HepG2 (cell line): ENCODE results near the gene PC. TPM values are rescaled to one million over a fixed set of nuclear protein-coding genes. Genes with fewer than 3 reads are reported as not detected.

Experiments used
- ATAC-seq: fragments of 200-7000 bp; cut with Tn5 transposase; 3 replicates; pipeline ENCODE4 v1.9.1; 2020; ENCODE audit warnings: mild to moderate bottlenecking, moderate library complexity
- BruUV-seq: library from RNA; stranded (reverse); fragments of 400-500 nt; replicated peaks from 2 replicates; lab custom pipeline; 2021; lab: Mats Ljungman, UMichigan
- CTCF ChIA-PET: fragments of 300-600 bp; formaldehyde crosslinking; extraction: SDS; loops from one replicate; lab custom pipeline; 2021; ENCODE audit warnings: low total read pairs, inconsistent platforms, low intra/inter-chr PET ratio; lab: Yijun Ruan, JAX
- POLR2A ChIA-PET: fragments of 350-600 bp; sonication (Branson Sonifier 250); formaldehyde crosslinking; loops from one replicate; lab custom pipeline; 2020; ENCODE audit warnings: antibody characterized with exemption, inconsistent platforms; lab: Yijun Ruan, JAX
- DNase-seq: peaks from one replicate; pipeline ENCODE4 v3.0.0-alpha.2; 2015; ENCODE audit warnings: low spot score
- FAIRE-seq: peaks from 3 replicates; lab custom pipeline; 2011; peaks lifted over from hg19 to GRCh38; lab: Jason Lieb, UNC
- H2AFZ ChIP-seq: one replicate; pipeline ENCODE4 v1.6.1; 2011; ENCODE audit warnings: low read length, inconsistent platforms
- H3K27ac ChIP-seq: fragments of 300-600 bp; 3 replicates; pipeline ENCODE4 v1.8.0; 2011; ENCODE audit warnings: mixed run types, mild to moderate bottlenecking, mixed read lengths, low read length, inconsistent platforms; ENCODE audit not compliant: insufficient read depth; ENCODE audit errors: extremely low read length
- H3K27me3 ChIP-seq, 2 experiments: fragments of 200-600 bp in 1 of 2; 2 replicates in 1 of 2; 3 replicates in 1 of 2; pipeline versions ENCODE4 v1.6.0 to v1.8.0; 2011; ENCODE audit warnings: low read length in 2 of 2, mild to moderate bottlenecking in 2 of 2, moderate library complexity in 2 of 2, inconsistent platforms in 1 of 2; ENCODE audit not compliant: insufficient read depth in 2 of 2, control insufficient read depth in 1 of 2
- H3K36me3 ChIP-seq, 2 experiments: fragments of 200-600 bp in 1 of 2; replicated peaks in 1 of 2; 2 replicates in 1 of 2; 3 replicates in 1 of 2; pipeline versions ENCODE4 v1.5.1 to v1.8.0; 2011; ENCODE audit warnings: low read length in 2 of 2, inconsistent platforms in 1 of 2; ENCODE audit not compliant: insufficient read depth in 2 of 2, control insufficient read depth in 1 of 2
- H3K4me1 ChIP-seq: 2 replicates; pipeline ENCODE4 v1.5.1; 2012; ENCODE audit warnings: low read length, inconsistent platforms; ENCODE audit not compliant: insufficient read depth
- H3K4me2 ChIP-seq: 2 replicates; pipeline ENCODE4 v1.6.0; 2011; ENCODE audit warnings: low read depth, low read length, inconsistent platforms
- H3K4me3 ChIP-seq, 3 experiments: fragments of 200-600 bp in 1 of 3; sonication (generic), shearing (Covaris generic) in 1 of 3; replicated peaks in 1 of 3; 2 replicates each; pipeline ENCODE4 v1.5.1; 2011 to 2016; ENCODE audit warnings: low read length in 3 of 3, inconsistent platforms in 2 of 3, low read depth in 2 of 3, mild to moderate bottlenecking in 2 of 3, control low read depth in 1 of 3, mixed read lengths in 1 of 3; ENCODE audit not compliant: insufficient read depth in 1 of 3
- H3K79me2 ChIP-seq: one replicate; pipeline ENCODE4 v1.6.1; 2011; ENCODE audit warnings: low read length, inconsistent platforms; ENCODE audit not compliant: insufficient read depth
- H3K9ac ChIP-seq: 2 replicates; pipeline ENCODE4 v1.6.0; 2011; ENCODE audit warnings: mild to moderate bottlenecking, low read depth, low read length, inconsistent platforms; ENCODE audit not compliant: insufficient read depth
- H3K9me3 ChIP-seq: 2 replicates; pipeline ENCODE4 v1.5.1; 2012; ENCODE audit warnings: mild to moderate bottlenecking, low read length
- H4K20me1 ChIP-seq: 2 replicates; pipeline ENCODE4 v1.6.0; 2011; ENCODE audit warnings: inconsistent platforms, mild to moderate bottlenecking, low read length, moderate library complexity; ENCODE audit not compliant: insufficient read depth
- AKAP8 ChIP-seq: sonication (generic); formaldehyde crosslinking; IDR thresholded peaks from 2 replicates; pipeline ENCODE4 v1.5.1; 2020; ENCODE audit warnings: mild to moderate bottlenecking, missing genetic modification reagents
- ATF1 ChIP-seq: IDR thresholded peaks from 2 replicates; pipeline ENCODE4 v1.6.1; 2016; ENCODE audit warnings: mild to moderate bottlenecking, control low read depth
- CCAR2 ChIP-seq: fragments of 200-400 bp; formaldehyde crosslinking; optimal IDR thresholded peaks from 2 replicates; pipeline ENCODE3; 2018; ENCODE audit warnings: low read depth, mild to moderate bottlenecking, low read length, moderate library complexity
- GATAD2A ChIP-seq: IDR thresholded peaks from 2 replicates; pipeline ENCODE4 v1.6.1; 2016
- MAFK ChIP-seq, 2 experiments: IDR thresholded peaks in 1 of 2; conservative IDR thresholded peaks in 1 of 2; 2 replicates each; pipeline ENCODE4 v1.6.1; 2011; ENCODE audit warnings: improper control_type of control experiment in 2 of 2, low read length in 2 of 2
- MXD4 ChIP-seq: IDR thresholded peaks from 2 replicates; pipeline ENCODE4 v1.6.1; 2016; ENCODE audit warnings: mild to moderate bottlenecking, missing biosample characterization, missing genetic modification reagents
- SPEN ChIP-seq: sonication (generic); formaldehyde crosslinking; IDR thresholded peaks from 2 replicates; pipeline ENCODE4 v1.5.1; 2020; ENCODE audit warnings: low read depth, mild to moderate bottlenecking, missing genetic modification reagents
- ZBTB38 ChIP-seq: sonication (generic); formaldehyde crosslinking; IDR thresholded peaks from 2 replicates; pipeline ENCODE4 v1.5.1; 2020; ENCODE audit warnings: mild to moderate bottlenecking, missing genetic modification reagents
- ZNF232 ChIP-seq: sonication (generic); formaldehyde crosslinking; IDR thresholded peaks from 2 replicates; pipeline ENCODE4 v1.4.0; 2020; ENCODE audit warnings: missing genetic modification reagents, borderline replicate concordance
- ZNF382 ChIP-seq: sonication (generic); formaldehyde crosslinking; IDR thresholded peaks from 2 replicates; pipeline ENCODE4 v1.5.0; 2020; ENCODE audit warnings: missing genetic modification reagents, mild to moderate bottlenecking, borderline replicate concordance
- ZNF546 ChIP-seq: sonication (generic); formaldehyde crosslinking; conservative IDR thresholded peaks from 2 replicates; pipeline ENCODE4 v1.8.1; 2023; ENCODE audit warnings: mild to moderate bottlenecking, missing genetic modification reagents
- ZNF652 ChIP-seq: IDR thresholded peaks from 2 replicates; pipeline ENCODE4 v1.6.1; 2016; ENCODE audit warnings: low read depth, borderline replicate concordance
- WGBS: methylation state at CpG from one replicate; pipeline ENCODE4 v1.1.6; 2017; ENCODE audit warnings: low lambda C conversion rate; 5-methylcytosine and 5-hydroxymethylcytosine counted together
- in situ Hi-C: cut with HindIII; loops from 2 replicates; pipeline ENCODE4 v1.10.0; 2017; ENCODE audit warnings: low pct_unique_long_range_greater_than_20kb; ENCODE audit not compliant: extremely low pct_ligation_motif_present
- intact Hi-C: fragments of 100-400 bp; cut with micrococcal nuclease; formaldehyde crosslinking; loops from one replicate; pipeline ENCODE4 v1.10.0; 2022; ENCODE audit not compliant: unreplicated experiment
- polyA plus RNA-seq, 8 experiments: library from polyadenylated mRNA; depleted of rRNA in 3 of 8; stranded (reverse) in 7 of 8; unstranded in 1 of 8; fragments of >200 nt; fragmentation: Illumina TruSeq in 4 of 8; extraction: Trizol in 4 of 8; gene quantifications; 2 replicates each; pipeline versions ENCODE4 v1.2.1 to v1.2.3, GENCODE V29; 2011 to 2016; ENCODE audit warnings: low read depth in 4 of 8, missing spikeins in 1 of 8, mixed read lengths in 1 of 8; ENCODE audit not compliant: insufficient read depth in 1 of 8
- total RNA-seq, 5 experiments: library from RNA; depleted of rRNA; stranded (reverse); fragments of >200 nt; fragmentation: Illumina TruSeq; extraction: Trizol; gene quantifications; 2 replicates each; pipeline ENCODE4 v1.2.3, GENCODE V29; 2016; ENCODE audit warnings: low read depth in 1 of 5
- TF ChIP-seq, protein P1 (sequence below): sonication (generic); formaldehyde crosslinking; IDR thresholded peaks from 2 replicates; pipeline ENCODE4 v1.5.0; 2020; ENCODE audit warnings: mild to moderate bottlenecking, missing genetic modification reagents
- TF ChIP-seq, protein P2 (sequence below): sonication (generic); formaldehyde crosslinking; IDR thresholded peaks from 2 replicates; pipeline ENCODE4 v1.4.0; 2020; ENCODE audit warnings: mild to moderate bottlenecking, low read depth, missing genetic modification reagents
- TF ChIP-seq, protein P3 (sequence below): sonication (generic); formaldehyde crosslinking; IDR thresholded peaks from 2 replicates; pipeline ENCODE4 v1.4.0; 2020; ENCODE audit warnings: missing genetic modification reagents
- TF ChIP-seq, protein P4 (sequence below): IDR thresholded peaks from 2 replicates; pipeline ENCODE4 v1.6.1; 2016; ENCODE audit warnings: missing genetic modification reagents, missing compliant biosample characterization

PC gene
- total and polyA plus RNA-seq, 2 of the 13 experiments (the other 11 are each of a cell fraction or from before 2014, with no cell fraction given) = 29.0 to 39.0 TPM

DNA sequence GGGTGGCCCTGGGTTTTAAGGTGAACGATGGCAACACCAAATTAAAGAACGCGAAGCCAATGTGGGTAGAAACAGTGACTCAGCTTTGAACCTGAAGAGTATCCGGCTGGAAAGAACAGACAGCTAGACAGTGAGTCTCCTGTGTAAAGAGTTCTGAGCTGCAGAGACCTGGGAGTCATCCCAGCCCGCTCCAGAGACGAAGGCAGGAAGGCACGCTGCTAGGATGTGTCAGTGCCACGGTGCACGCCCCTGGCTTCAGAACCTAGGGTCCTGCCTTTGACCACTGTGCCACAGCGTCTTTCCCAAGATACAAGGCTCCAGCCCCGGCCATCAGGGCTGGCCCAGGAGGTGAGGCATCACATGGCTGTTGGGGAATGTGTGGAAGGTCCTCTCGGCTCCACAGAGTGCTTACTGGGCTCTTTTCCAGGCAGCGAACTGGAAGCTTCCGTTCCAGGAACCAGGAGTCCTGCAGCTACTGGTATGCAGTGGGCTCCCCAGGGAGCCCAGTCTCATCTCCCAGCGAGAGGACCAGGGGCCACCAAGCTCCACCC, 71.4 kb downstream of the PC start:
- FAIRE-seq = no peak

DNA sequence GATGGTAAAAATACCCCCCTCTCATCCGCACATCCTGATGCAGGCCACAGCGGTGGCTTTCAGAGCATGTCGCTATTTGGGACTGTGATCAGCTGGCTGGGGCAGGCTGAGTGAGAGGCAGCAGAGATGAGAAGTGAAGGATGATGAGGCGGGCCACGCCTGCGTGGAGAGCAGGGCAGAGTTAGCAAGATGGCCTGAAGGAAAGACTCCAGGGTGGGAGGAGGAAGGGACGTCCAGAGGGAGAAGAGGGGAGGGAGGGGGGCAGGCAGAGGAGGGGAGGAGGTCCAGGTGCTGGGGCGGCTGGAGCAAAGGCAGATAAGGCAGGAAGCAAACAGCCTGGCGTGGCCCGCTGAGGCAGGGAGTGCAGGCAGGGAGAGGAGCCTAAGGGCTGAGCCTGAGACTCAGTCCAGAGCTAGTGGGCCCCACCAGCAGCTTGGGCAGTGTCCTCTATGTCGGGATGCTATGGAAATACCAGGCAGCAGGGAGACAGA, 72.2 kb downstream of the PC start:
- H4K20me1 ChIP-seq = peaks cover 20% of the 10 kb centered on the region; the same call in 1 of the 2 replicates
- POLR2A ChIA-PET = interaction anchor here (1.2 kb wide), 1 partner anchor 16 kb away, joined by 4 read pairs; no protein-coding TSS in a partner anchor
- H2AFZ ChIP-seq = no peak overlapping the region
- peaks cover 46% of the 10 kb centered on the region for H3K4me1 ChIP-seq
- H3K4me2 ChIP-seq = no peak overlapping the region
- no peak for DNase-seq
- WGBS = 95% methylated on average over 11 of the region's 11 CpGs
- H3K36me3 ChIP-seq = peaks cover 0 to 22% of the 10 kb centered on the region in 2 experiments; a peak in 2 of 5 replicates
- ATAC-seq = no peak
- H3K9ac ChIP-seq = no peak overlapping the region
- in situ Hi-C loops = no loop called here
- intact Hi-C loops = loop anchor here (2.0 kb wide), 1 partner anchor 91 kb away; no protein-coding TSS in a partner anchor
- H3K4me3 ChIP-seq = no peak overlapping the region
- no TSS peak for BruUV-seq
- no peak for FAIRE-seq
- H3K27me3 ChIP-seq = no peaks in the 10 kb centered on the region
- peaks cover 21% of the 10 kb centered on the region for H3K79me2 ChIP-seq
- no peak overlapping the region for H3K27ac ChIP-seq
- no peaks in the 10 kb centered on the region for H3K9me3 ChIP-seq
- CTCF ChIA-PET = no interaction called here
- TF ChIP-seq, protein P1, sequence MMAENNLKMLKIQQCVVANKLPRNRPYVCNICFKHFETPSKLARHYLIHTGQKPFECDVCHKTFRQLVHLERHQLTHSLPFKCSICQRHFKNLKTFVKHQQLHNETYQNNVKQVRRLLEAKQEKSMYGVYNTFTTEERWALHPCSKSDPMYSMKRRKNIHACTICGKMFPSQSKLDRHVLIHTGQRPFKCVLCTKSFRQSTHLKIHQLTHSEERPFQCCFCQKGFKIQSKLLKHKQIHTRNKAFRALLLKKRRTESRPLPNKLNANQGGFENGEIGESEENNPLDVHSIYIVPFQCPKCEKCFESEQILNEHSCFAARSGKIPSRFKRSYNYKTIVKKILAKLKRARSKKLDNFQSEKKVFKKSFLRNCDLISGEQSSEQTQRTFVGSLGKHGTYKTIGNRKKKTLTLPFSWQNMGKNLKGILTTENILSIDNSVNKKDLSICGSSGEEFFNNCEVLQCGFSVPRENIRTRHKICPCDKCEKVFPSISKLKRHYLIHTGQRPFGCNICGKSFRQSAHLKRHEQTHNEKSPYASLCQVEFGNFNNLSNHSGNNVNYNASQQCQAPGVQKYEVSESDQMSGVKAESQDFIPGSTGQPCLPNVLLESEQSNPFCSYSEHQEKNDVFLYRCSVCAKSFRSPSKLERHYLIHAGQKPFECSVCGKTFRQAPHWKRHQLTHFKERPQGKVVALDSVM (CRISPR knock-in tag) = no peak
- no peak for TF ChIP-seq GATAD2A (CRISPR knock-in tag)
- TF ChIP-seq, protein P2, sequence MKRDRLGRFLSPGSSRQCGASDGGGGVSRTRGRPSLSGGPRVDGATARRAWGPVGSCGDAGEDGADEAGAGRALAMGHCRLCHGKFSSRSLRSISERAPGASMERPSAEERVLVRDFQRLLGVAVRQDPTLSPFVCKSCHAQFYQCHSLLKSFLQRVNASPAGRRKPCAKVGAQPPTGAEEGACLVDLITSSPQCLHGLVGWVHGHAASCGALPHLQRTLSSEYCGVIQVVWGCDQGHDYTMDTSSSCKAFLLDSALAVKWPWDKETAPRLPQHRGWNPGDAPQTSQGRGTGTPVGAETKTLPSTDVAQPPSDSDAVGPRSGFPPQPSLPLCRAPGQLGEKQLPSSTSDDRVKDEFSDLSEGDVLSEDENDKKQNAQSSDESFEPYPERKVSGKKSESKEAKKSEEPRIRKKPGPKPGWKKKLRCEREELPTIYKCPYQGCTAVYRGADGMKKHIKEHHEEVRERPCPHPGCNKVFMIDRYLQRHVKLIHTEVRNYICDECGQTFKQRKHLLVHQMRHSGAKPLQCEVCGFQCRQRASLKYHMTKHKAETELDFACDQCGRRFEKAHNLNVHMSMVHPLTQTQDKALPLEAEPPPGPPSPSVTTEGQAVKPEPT (CRISPR knock-in tag) = no peak
- no peak for TF ChIP-seq SPEN (CRISPR knock-in tag)
- no peak for TF ChIP-seq AKAP8
- TF ChIP-seq CCAR2 = no peak
- TF ChIP-seq, protein P3, sequence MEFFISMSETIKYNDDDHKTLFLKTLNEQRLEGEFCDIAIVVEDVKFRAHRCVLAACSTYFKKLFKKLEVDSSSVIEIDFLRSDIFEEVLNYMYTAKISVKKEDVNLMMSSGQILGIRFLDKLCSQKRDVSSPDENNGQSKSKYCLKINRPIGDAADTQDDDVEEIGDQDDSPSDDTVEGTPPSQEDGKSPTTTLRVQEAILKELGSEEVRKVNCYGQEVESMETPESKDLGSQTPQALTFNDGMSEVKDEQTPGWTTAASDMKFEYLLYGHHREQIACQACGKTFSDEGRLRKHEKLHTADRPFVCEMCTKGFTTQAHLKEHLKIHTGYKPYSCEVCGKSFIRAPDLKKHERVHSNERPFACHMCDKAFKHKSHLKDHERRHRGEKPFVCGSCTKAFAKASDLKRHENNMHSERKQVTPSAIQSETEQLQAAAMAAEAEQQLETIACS (CRISPR knock-in tag) = no peak

More for the DNA sequence above, 71.4 kb downstream of the PC start:
- Histone ChIP-seq H3K36me3 (peaks cover 0 to 22% of the 10 kb centered on the region in 2 experiments; a peak in 2 of 5 replicates), H3K4me3 (no peak overlapping the region), H3K27me3 (no peaks in the 10 kb centered on the region), H4K20me1 (peaks cover 13% of the 10 kb centered on the region; the same call in 1 of the 2 replicates), H3K9ac (no peak overlapping the region), H3K27ac (no peak overlapping the region), H2AFZ (no peak overlapping the region), H3K79me2 (peaks cover 18% of the 10 kb centered on the region), H3K4me1 (peaks cover 51% of the 10 kb centered on the region), H3K4me2 (no peak overlapping the region), H3K9me3 (no peaks in the 10 kb centered on the region)
- ATAC-seq = no peak
- in situ Hi-C loops (no loop called here), intact Hi-C loops (no loop called here)
- DNase-seq = no peak
- POLR2A ChIA-PET = no interaction called here
- CTCF ChIA-PET = no interaction called here
- BruUV-seq = no TSS peak
- TF ChIP-seq ATF1 (CRISPR knock-in tag) (no peak), ZNF232 (CRISPR knock-in tag) (no peak), ZNF546 (CRISPR knock-in tag) (no peak), MXD4 (CRISPR knock-in tag) (no peak), ZNF382 (CRISPR knock-in tag) (no peak), ZNF652 (no peak), ZBTB38 (CRISPR knock-in tag) (no peak), MAFK (conservative IDR thresholded peaks at IDR 0.05 in 1 of 2, IDR thresholded peaks at IDR 0.05 in 1 of 2; ENCODE audit: low read length in 2 of 2) (no peak)
- TF ChIP-seq, protein P4, sequence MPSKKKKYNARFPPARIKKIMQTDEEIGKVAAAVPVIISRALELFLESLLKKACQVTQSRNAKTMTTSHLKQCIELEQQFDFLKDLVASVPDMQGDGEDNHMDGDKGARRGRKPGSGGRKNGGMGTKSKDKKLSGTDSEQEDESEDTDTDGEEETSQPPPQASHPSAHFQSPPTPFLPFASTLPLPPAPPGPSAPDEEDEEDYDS = no peak
- WGBS = 92% methylated on average over 10 of the region's 15 CpGs
